Liver (tissue), 3 donors: ENCODE measurements around the gene ZNF618.

Experiments used
- CTCF ChIP-seq: fragments of 150-350 bp; IDR thresholded peaks from 2 replicates; pipeline ENCODE4 v1.5.1; 2017; ENCODE audit warnings: improper control_type of control experiment, low read depth, low read length; ENCODE audit not compliant: missing input control
- GABPA ChIP-seq, 2 donors: IDR thresholded peaks in 1 of 2; conservative IDR thresholded peaks in 1 of 2; 2 replicates each; pipeline ENCODE4 v1.6.1; 2016; ENCODE audit warnings: antibody characterized with exemption in 2 of 2, mild to moderate bottlenecking in 1 of 2, moderate library complexity in 1 of 2
- JUND ChIP-seq, 2 donors: IDR thresholded peaks; 2 replicates each; pipeline ENCODE4 v1.6.1; 2016; ENCODE audit warnings: antibody characterized with exemption in 2 of 2
- TF ChIP-seq, protein P1 (sequence below): IDR thresholded peaks from 2 replicates; pipeline ENCODE4 v1.6.1; 2016; ENCODE audit warnings: antibody characterized with exemption, mild to moderate bottlenecking
- donor health status: healthy.
- donor health status: healthy.

DNA sequence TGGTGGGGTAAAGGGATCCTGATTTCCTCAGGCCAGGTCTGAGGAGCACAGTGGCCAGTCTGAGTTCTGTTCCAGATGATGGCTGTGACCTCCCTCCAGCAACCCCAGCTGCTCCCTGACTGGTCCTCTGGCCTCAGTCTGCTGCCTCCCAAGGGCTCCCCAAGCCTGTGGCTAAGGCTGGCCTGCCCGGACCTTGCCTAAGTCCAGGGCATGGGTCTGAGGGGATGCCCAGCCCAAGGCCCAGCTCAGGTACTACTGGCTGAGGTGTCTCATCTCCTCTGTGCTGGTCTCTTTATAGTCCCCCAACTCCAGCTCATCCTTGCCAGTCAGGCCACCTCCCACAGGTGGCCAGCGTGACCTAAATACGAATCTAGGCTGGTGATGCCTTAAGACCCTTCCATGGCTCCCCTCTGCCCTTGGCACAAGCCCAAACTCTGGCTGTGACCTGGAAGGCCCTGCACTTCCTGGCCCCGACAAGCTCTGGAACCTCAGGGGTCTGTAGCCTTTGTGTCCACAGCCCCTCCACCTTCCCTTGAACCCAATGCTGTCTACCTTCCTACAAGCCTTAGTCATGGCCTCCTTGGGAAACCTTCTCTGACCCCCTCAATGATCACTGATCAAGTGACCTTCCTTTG is 213.2 kb downstream of the ZNF618 start:
- TF ChIP-seq, protein P1, sequence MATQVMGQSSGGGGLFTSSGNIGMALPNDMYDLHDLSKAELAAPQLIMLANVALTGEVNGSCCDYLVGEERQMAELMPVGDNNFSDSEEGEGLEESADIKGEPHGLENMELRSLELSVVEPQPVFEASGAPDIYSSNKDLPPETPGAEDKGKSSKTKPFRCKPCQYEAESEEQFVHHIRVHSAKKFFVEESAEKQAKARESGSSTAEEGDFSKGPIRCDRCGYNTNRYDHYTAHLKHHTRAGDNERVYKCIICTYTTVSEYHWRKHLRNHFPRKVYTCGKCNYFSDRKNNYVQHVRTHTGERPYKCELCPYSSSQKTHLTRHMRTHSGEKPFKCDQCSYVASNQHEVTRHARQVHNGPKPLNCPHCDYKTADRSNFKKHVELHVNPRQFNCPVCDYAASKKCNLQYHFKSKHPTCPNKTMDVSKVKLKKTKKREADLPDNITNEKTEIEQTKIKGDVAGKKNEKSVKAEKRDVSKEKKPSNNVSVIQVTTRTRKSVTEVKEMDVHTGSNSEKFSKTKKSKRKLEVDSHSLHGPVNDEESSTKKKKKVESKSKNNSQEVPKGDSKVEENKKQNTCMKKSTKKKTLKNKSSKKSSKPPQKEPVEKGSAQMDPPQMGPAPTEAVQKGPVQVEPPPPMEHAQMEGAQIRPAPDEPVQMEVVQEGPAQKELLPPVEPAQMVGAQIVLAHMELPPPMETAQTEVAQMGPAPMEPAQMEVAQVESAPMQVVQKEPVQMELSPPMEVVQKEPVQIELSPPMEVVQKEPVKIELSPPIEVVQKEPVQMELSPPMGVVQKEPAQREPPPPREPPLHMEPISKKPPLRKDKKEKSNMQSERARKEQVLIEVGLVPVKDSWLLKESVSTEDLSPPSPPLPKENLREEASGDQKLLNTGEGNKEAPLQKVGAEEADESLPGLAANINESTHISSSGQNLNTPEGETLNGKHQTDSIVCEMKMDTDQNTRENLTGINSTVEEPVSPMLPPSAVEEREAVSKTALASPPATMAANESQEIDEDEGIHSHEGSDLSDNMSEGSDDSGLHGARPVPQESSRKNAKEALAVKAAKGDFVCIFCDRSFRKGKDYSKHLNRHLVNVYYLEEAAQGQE = no peak
- TF ChIP-seq GABPA (IDR thresholded peaks at IDR 0.05 in 1 of 2, conservative IDR thresholded peaks at IDR 0.05 in 1 of 2) = no peak
- TF ChIP-seq CTCF = no peak
- TF ChIP-seq JUND (IDR thresholded peaks at IDR 0.05) = no peak
